IMR-90 (cell line): Measurements from ENCODE around the gene GSN. TPM values are rescaled to one million over a fixed set of nuclear protein-coding genes. Genes with fewer than 3 reads are reported as not detected.

Experiments
- ATAC-seq: fragments of 200-7000 bp; cut with Tn5 transposase; 2 replicates; pipeline ENCODE4 v1.9.1; 2020; ENCODE audit warnings: low read depth, mild to moderate bottlenecking, moderate library complexity
- BruUV-seq: library from RNA; stranded (reverse); fragments of 400-500 nt; replicated peaks from 2 replicates; lab custom pipeline; 2021; lab: Mats Ljungman, UMichigan
- CTCF ChIA-PET: fragments of 300-600 bp; formaldehyde crosslinking; extraction: SDS; loops from one replicate; lab custom pipeline; 2021; ENCODE audit warnings: antibody characterized with exemption; lab: Yijun Ruan, JAX
- POLR2A ChIA-PET: fragments of 300-600 bp; sonication (Branson Sonifier 250); formaldehyde crosslinking; loops from one replicate; lab custom pipeline; 2022; ENCODE audit warnings: antibody characterized with exemption; ENCODE audit not compliant: unreplicated experiment; lab: Charles Lee
- DNase-seq: peaks from one replicate; pipeline ENCODE4 v3.0.0; 2013
- H2AFZ ChIP-seq: replicated peaks from 2 replicates; pipeline ENCODE3; 2013; ENCODE audit warnings: low read length, mild to moderate bottlenecking; ENCODE audit not compliant: poor library complexity
- H2AK5ac ChIP-seq: 2 replicates; pipeline ENCODE4 v1.6.1; 2013; ENCODE audit warnings: low read depth, low read length, inconsistent platforms
- H2AK9ac ChIP-seq: replicated peaks from 2 replicates; pipeline ENCODE3; 2013; ENCODE audit warnings: mild to moderate bottlenecking, low read depth, low read length, moderate library complexity; ENCODE audit not compliant: poor library complexity
- H2BK120ac ChIP-seq: 2 replicates; pipeline ENCODE4 v1.6.1; 2013; ENCODE audit warnings: low read depth, low read length, inconsistent platforms
- H2BK15ac ChIP-seq: 3 replicates; pipeline ENCODE4 v1.6.1; 2013; ENCODE audit warnings: low read depth, low read length, inconsistent platforms
- H2BK20ac ChIP-seq: 2 replicates; pipeline ENCODE4 v1.6.1; 2013; ENCODE audit warnings: low read depth, mild to moderate bottlenecking, inconsistent platforms, low read length, moderate library complexity
- H2BK5ac ChIP-seq: 2 replicates; pipeline ENCODE4 v1.6.1; 2013; ENCODE audit warnings: mild to moderate bottlenecking, low read depth, low read length, inconsistent platforms; ENCODE audit not compliant: poor library complexity, severe bottlenecking
- H3K14ac ChIP-seq: replicated peaks from 2 replicates; pipeline ENCODE4 v1.6.1; 2013; ENCODE audit warnings: low read depth, low read length, inconsistent platforms
- H3K18ac ChIP-seq: 2 replicates; pipeline ENCODE4 v1.6.1; 2013; ENCODE audit warnings: low read depth, low read length, control low read depth
- H3K23ac ChIP-seq: 2 replicates; pipeline ENCODE4 v1.6.1; 2013; ENCODE audit warnings: low read depth, low read length, inconsistent platforms
- H3K27ac ChIP-seq: 2 replicates; pipeline ENCODE4 v1.5.1; 2013; ENCODE audit warnings: mild to moderate bottlenecking, control low read depth, low read length; ENCODE audit not compliant: insufficient read depth
- H3K27me3 ChIP-seq: 2 replicates; pipeline ENCODE4 v1.6.1; 2013; ENCODE audit warnings: low read length; ENCODE audit not compliant: control insufficient read depth, insufficient read depth
- H3K36me3 ChIP-seq: 2 replicates; pipeline ENCODE4 v1.6.1; 2013; ENCODE audit warnings: low read length, mixed read lengths; ENCODE audit not compliant: control insufficient read depth, insufficient read depth
- H3K4ac ChIP-seq: 2 replicates; pipeline ENCODE4 v1.6.1; 2013; ENCODE audit warnings: low read depth, low read length, inconsistent platforms
- H3K4me1 ChIP-seq: 2 replicates; pipeline ENCODE4 v1.6.1; 2013; ENCODE audit warnings: low read length, mixed read lengths; ENCODE audit not compliant: control insufficient read depth, insufficient read depth
- H3K4me2 ChIP-seq: 2 replicates; pipeline ENCODE4 v1.6.1; 2013; ENCODE audit warnings: low read depth, mild to moderate bottlenecking, control low read depth, low read length, moderate library complexity
- H3K4me3 ChIP-seq: 2 replicates; pipeline ENCODE4 v1.5.1; 2013; ENCODE audit warnings: low read depth, mild to moderate bottlenecking, control low read depth, low read length, moderate library complexity; ENCODE audit not compliant: insufficient read depth
- H3K56ac ChIP-seq: 2 replicates; pipeline ENCODE4 v1.6.1; 2013; ENCODE audit warnings: low read length, inconsistent platforms; ENCODE audit not compliant: insufficient read depth; ENCODE audit errors: extremely low read depth
- H3K79me1 ChIP-seq, 2 experiments: 2 replicates each; pipeline ENCODE4 v1.6.1; 2013; ENCODE audit warnings: low read length in 2 of 2, inconsistent platforms in 1 of 2, low read depth in 1 of 2
- H3K9ac ChIP-seq: 2 replicates; pipeline ENCODE4 v1.6.1; 2013; ENCODE audit warnings: low read depth, low read length, control low read depth
- H3K9me1 ChIP-seq: 2 replicates; pipeline ENCODE4 v1.6.1; 2013; ENCODE audit warnings: low read length, inconsistent platforms; ENCODE audit not compliant: insufficient read depth
- H3K9me3 ChIP-seq: 2 replicates; pipeline ENCODE4 v1.6.1; 2013; ENCODE audit warnings: low read length; ENCODE audit not compliant: control insufficient read depth, insufficient read depth
- H4K20me1 ChIP-seq: 2 replicates; pipeline ENCODE4 v1.6.1; 2013; ENCODE audit warnings: low read length, inconsistent platforms; ENCODE audit not compliant: insufficient read depth
- H4K5ac ChIP-seq: 2 replicates; pipeline ENCODE4 v1.6.1; 2013; ENCODE audit warnings: mild to moderate bottlenecking, low read depth, low read length, control low read depth
- H4K8ac ChIP-seq, 2 experiments: 2 replicates each; pipeline ENCODE4 v1.6.1; 2013; ENCODE audit warnings: low read depth in 2 of 2, low read length in 2 of 2, control low read depth in 1 of 2, inconsistent platforms in 1 of 2
- H4K91ac ChIP-seq: 2 replicates; pipeline ENCODE4 v1.6.1; 2013; ENCODE audit warnings: low read depth, low read length, inconsistent platforms; ENCODE audit not compliant: insufficient read depth
- FOS ChIP-seq: fragments of 150-350 bp; IDR thresholded peaks from 2 replicates; pipeline ENCODE4 v1.6.1; 2016; ENCODE audit warnings: low read depth, low read length
- MAFK ChIP-seq: IDR thresholded peaks from 2 replicates; pipeline ENCODE4 v1.6.1; 2012; ENCODE audit warnings: low read depth, low read length, improper control_type of control experiment
- WGBS, 2 experiments: methylation state at CpG; one replicate each; pipeline versions ENCODE4 v1.1.5 to v1.1.7; 2013; ENCODE audit warnings: missing lambda C conversion rate in 2 of 2; ENCODE audit not compliant: insufficient read length in 1 of 2; ENCODE audit errors: extremely low coverage in 2 of 2; 5-methylcytosine and 5-hydroxymethylcytosine counted together
- dilution Hi-C: fragments of 300-500 bp; cut with HindIII; formaldehyde crosslinking; loops from one replicate; pipeline ENCODE4 v1.14.3; 2018; ENCODE audit warnings: low sequenced_read_pairs; ENCODE audit not compliant: unreplicated experiment
- in situ Hi-C: fragments of 300-500 bp; cut with MboI; formaldehyde crosslinking; loops from 3 replicates; pipeline ENCODE4 v1.14.3; 2019; ENCODE audit warnings: low sequenced_read_pairs, inconsistent platforms, mixed read lengths
- intact Hi-C: fragments of 100-400 bp; cut with micrococcal nuclease; formaldehyde crosslinking; loops from 2 replicates; pipeline ENCODE4 v1.10.0; 2022
- polyA plus RNA-seq, 3 experiments: library from polyadenylated mRNA; depleted of rRNA; stranded (reverse); fragments of >200 nt; gene quantifications; 2 replicates each; pipeline ENCODE4 v1.2.3, GENCODE V29; 2012; ENCODE audit warnings: low replicate concordance in 1 of 3
- total RNA-seq: library from RNA; depleted of rRNA; stranded (reverse); fragments of >200 nt; gene quantifications from 2 replicates; pipeline ENCODE4 v1.2.3, GENCODE V29; 2012

The GSN gene
- total and polyA plus RNA-seq, 2 of the 4 experiments (the other 2 are of a cell fraction): 495 to 547 TPM

GRCh38 chr9:121349009-121349408 lies 81.0 kb downstream of the GSN start:
- Histone ChIP-seq H3K4me1 (peaks cover 32% of the 10 kb centered on the region), H2BK20ac (peak overlapping the region; percentile 73; the same call in 1 of the 2 replicates), H2AK9ac (no peak overlapping the region), H3K18ac (peak overlapping the region; percentile 48), H3K9ac (no peak overlapping the region), H4K5ac (peak overlapping the region; percentile 9; the same call in 1 of the 2 replicates), H2AFZ (no peak overlapping the region), H3K36me3 (peaks cover 42% of the 10 kb centered on the region), H3K4me2 (no peak overlapping the region), H3K23ac (peak overlapping the region; percentile 58), H3K27ac (peak overlapping the region; percentile 79; the same call in 1 of the 2 replicates), H3K4ac (peak overlapping the region; percentile 69), H4K20me1 (peaks cover 9% of the 10 kb centered on the region; the same call in 1 of the 2 replicates), H4K91ac (peak overlapping the region; percentile 48), H2AK5ac (peak overlapping the region; percentile 21; the same call in 1 of the 2 replicates), H3K14ac (peak overlapping the region; percentile 61), H3K79me1 (peaks cover 40 to 64% of the 10 kb centered on the region in 2 experiments), H3K56ac (no peak overlapping the region), H3K9me3 (no peaks in the 10 kb centered on the region), H2BK15ac (peak overlapping the region; percentile 55; the same call in 1 of the 3 replicates), H2BK5ac (peak overlapping the region; percentile 59), H3K4me3 (no peak overlapping the region), H2BK120ac (peak overlapping the region; percentile 56), H3K27me3 (no peaks in the 10 kb centered on the region), H4K8ac (peak overlapping the region in 1 of 2 experiments; percentile 17; a peak in 1 of 4 replicates), H3K9me1 (peaks cover 21% of the 10 kb centered on the region)
- ChIA-PET POLR2A (interaction anchor here (0.9 kb wide), 1 partner anchor 10 kb away, joined by 3 read pairs; no protein-coding TSS in a partner anchor), CTCF (interaction anchor here (1.1 to 1.4 kb wide), 3 partner anchors 12 to 71 kb away, joined by 4 read pairs; no protein-coding TSS in a partner anchor)
- DNase-seq (no peak), ATAC-seq (no peak)
- TF ChIP-seq FOS (no peak), MAFK (peak; percentile 95)
- in situ Hi-C loops: no loop called here
- dilution Hi-C loops: no loop called here
- WGBS, 2 experiments: 50% methylated on average over 2 of the region's 8 CpGs; no CpG with 5 or more reads in 1 of the 2 experiments
- intact Hi-C loops: no loop called here
- BruUV-seq: no TSS peak
